Fibroblast of gingiva (primary cell): ENCODE results near the gene CAMTA1.
"Not testable (repeated sequence)": the region's sequence is repeated elsewhere in the genome, so short reads cannot be mapped to it uniquely, and the experiment has no call there.

Experiments used
- DNase-seq: peaks from one replicate; pipeline ENCODE4 v3.0.0-alpha.2; 2011; ENCODE audit warnings: low read depth

CAMTA1 gene

GRCh38 chr1:7695497-7696117 lies 910.4 kb downstream of the CAMTA1 start:
- DNase-seq, result no peak

DNA sequence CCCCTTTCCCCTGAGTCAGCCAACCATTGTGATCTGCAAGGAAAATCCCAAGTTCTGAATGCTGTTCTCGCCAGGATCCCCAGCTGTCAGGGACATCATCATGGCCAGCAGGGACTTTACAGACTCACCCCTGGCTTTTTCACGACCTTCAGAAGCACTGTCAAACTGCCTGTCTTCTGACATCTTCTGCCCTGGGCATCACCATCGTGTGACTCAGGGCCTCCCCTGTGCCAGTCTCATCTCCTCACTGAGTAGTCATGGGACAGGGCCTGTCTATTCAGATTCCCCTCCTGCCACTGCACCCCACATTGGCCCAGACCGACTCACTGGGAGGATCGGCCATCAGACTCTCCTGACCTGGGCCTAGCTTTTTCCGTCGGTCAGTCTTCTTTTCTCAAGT lies 913.4 kb downstream of the CAMTA1 start:
- no peak for DNase-seq

GRCh38 chr1:7702365-7702764 lies 917.1 kb downstream of the CAMTA1 start:
- no peak for DNase-seq

GRCh38 chr1:7703321-7704213 lies 918.3 kb downstream of the CAMTA1 start:
- DNase-seq, result no peak

- peak; percentile 76 for DNase-seq
Observed at GRCh38 chr1:7704214-7705047, 919.2 kb downstream of the CAMTA1 start.

- DNase-seq, result no peak
Observed at GRCh38 chr1:7705048-7705907, 920.0 kb downstream of the CAMTA1 start.

DNA sequence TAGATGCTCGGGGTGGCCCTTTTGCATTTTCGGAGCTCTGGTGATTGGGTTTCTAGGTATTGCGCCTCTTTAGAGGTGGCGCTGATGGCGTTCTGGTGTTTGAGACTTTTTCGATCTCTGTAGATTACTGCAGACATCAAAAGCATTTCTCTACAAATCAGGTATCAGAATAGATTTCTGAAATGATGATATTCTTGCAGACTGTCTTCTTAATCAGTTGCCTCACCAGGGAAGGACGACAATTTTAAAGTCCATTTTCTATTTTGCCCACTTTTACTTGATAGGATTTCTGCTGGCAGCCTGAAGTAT lies 920.6 kb downstream of the CAMTA1 start:
- DNase-seq, result no peak

GRCh38 chr1:7707527-7707926 lies 922.3 kb downstream of the CAMTA1 start:
- no peak for DNase-seq

DNA sequence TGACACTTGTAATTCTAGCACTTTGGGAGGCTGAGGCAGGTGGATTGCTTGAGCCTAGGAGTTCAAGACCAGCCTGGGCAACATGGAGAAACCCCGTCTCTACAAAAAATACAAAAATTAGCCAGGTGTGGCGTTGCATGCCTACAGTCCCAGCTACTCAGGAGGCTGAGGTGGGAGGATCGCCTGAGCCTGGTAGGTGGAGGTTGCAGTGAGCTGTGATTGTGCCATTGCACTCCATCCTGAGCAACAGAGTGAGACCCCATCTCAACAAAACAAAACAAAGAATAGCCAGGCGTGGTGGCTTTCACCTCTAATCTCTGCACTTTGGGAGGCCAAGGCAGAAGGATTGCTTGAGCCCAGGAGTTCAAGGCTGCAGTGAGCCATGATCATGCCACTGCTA lies 922.8 kb downstream of the CAMTA1 start:
- not testable (repeated sequence) for DNase-seq

DNA sequence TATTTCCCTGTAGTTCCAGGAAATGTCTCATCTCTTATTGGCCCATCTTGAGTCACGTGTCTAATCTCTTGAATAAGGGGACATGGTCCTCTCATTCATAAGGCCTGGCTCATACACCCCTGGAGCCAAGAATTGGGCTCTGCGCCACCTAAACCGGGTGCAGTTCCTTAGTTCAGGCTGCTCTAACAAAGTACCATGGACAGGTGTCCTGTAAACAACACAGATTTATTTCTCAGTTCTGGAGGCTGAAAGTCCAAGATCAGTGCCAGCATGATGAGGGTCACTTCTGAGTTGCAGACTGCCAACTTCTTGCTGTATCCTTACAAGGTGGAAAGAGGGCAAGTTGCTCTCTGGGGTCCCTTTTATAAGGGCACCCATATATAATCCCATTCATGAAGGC lies 925.6 kb downstream of the CAMTA1 start:
- DNase-seq, result no peak

DNA sequence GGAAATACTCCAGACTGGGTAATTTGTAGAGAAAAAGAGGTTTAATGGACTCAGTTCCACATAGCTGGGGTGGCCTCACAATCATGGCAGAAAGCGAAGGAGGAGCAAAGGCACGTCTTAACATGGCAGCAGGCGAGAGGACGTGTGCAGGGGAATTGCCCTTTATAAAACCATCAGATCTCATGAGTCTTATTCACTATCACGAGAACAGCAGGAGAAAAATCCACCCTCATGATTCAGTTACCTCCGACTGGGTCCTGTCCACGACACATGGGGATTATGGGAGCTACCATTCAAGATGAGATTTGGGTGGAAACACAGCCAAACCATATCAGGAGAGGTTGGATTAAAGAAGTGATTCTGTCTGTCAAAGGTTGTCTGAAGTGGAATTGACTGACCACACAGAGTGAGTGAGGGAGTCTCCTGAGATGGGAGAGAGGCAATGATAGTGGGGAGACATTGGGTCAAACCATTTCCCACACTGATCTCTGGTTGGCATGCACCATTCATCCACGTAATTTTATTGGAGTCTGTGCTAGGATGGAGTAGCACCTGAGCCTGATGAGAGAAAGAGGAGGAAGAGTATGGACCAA lies 927.6 kb downstream of the CAMTA1 start:
- no peak for DNase-seq

GRCh38 chr1:7716506-7716905 lies 931.3 kb downstream of the CAMTA1 start:
- DNase-seq, result no peak

GRCh38 chr1:7717748-7718368 lies 932.6 kb downstream of the CAMTA1 start:
- no peak for DNase-seq

DNA sequence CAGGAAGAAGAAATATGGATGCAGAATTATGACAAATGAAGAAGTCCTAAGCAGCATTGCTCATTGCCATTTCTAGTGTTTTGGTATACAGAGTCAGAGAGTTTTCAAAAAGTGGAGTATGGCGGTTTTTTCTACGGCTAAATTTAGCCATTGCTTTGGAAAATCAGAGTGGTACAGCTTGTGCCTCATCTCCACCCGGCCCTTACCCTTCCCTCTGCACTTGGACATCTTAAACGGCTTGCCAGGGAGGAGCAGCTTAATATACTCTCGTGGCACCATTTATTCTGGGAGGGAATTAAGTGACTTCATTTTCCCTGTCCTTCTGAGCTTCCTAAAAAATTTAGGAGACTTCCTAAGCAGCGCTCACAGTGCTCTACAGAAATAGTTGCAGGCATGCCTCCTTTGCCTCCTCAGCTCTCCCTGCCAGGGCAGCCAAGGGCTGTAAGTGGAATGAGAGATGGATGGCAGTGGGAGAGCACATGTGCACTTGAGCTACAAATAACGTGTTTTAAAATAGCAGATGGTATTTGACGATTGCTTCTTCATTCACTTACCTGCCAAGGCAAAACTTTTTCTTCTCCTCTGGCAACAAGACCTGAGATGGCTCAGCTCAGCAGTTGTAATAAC lies 934.3 kb downstream of the CAMTA1 start:
- no peak for DNase-seq

DNA sequence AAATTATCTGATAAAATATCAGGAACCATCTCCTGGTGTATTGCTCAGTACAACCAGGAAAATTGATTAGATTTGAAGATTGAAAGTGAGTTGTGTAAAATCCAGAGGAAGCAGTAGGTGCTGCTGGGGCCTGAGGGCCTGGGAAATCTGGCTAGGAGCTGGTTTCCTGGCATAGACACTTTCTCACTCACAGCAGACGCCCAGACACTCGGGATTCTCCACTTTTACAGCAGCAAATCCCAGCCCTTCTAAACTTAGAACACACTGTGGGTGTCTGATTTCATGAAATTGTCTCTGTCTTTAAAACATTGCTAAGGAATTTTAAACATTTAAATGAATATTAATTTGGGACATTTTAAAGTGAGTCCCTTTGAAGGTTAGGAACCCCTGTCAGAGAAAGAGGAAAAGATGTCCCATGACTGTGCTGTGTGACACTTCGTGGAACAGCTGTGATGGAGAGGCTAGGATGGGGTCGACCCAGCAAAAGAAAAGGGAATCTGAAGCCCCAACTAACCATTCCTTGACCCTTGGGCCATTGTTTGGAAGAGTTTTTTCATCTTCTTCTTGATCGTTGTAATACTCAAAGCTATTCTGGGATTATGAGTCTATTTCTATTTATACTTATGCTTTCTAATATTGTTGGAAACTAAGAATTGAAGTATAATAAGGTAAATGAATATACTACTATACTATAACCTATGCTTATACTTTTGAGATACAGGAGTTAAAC lies 936.9 kb downstream of the CAMTA1 start:
- DNase-seq, result no peak

DNA sequence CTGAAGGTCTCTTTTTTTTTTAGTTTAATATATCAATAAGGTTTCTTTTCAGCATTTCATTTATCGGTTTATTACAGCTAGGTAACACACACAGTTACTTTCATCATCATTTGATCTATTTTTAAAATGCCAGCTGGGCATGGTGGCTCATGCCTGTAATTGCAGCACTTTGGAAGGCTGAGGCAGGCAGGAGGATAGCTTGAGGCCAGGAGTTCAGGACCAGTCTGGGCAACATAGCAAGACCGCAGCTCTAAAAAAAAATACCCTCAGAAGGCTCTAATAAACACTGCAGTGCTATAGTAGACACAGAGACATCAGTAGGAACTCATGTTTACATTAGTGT lies 937.4 kb downstream of the CAMTA1 start:
- no peak for DNase-seq

GRCh38 chr1:7726623-7727022 lies 941.4 kb downstream of the CAMTA1 start:
- DNase-seq, result no peak

- DNase-seq, result no peak
Observed at GRCh38 chr1:7727809-7728471, 942.7 kb downstream of the CAMTA1 start.

DNA sequence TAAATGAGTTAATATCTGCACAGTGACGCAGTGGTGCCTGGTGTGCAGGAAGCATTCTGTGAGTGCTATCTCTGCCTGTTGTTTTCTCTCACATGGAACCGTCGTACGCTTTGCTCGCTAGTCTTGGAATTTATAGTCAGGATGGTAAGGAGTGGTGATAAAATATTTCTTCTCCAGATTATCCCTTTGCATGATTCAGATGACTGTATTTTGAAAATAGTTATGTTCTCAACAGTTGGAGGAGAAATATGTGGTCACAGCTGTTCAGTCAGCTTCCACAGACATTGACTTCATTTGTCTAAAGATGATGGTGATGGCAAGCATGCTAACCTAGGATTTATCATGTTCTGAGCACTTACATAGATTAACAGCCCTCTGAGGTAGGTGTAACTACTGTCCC lies 944.5 kb downstream of the CAMTA1 start:
- no peak for DNase-seq
